ENCODE measurements around the gene RASSF4.

RASSF4 gene

GRCh38 chr10:44976352-44977198 lies 17.0 kb downstream of the RASSF4 start:
- Histone ChIP-seq H3K9me3 (ENCODE audit: control insufficient read depth, insufficient read depth, low read length) (no peaks in the 10 kb centered on the region), H3K4me1 (ENCODE audit: insufficient read depth, low read length) (peaks cover 41% of the 10 kb centered on the region), H3K36me3 (ENCODE audit: insufficient read depth, low read length) (no peaks in the 10 kb centered on the region; the same call in 1 of the 2 replicates), H3K9ac (ENCODE audit: low read depth, low read length) (no peak overlapping the region)

- Histone ChIP-seq H3K4me1 (ENCODE audit: insufficient read depth, low read length) (peaks cover 41% of the 10 kb centered on the region), H3K36me3 (ENCODE audit: insufficient read depth, low read length) (no peaks in the 10 kb centered on the region; the same call in 1 of the 2 replicates), H3K9me3 (ENCODE audit: control insufficient read depth, insufficient read depth, low read length) (no peaks in the 10 kb centered on the region), H3K9ac (ENCODE audit: low read depth, low read length) (no peak overlapping the region)
These were observed 17.9 kb downstream of the RASSF4 start for GRCh38 chr10:44977287-44978212.

DNA sequence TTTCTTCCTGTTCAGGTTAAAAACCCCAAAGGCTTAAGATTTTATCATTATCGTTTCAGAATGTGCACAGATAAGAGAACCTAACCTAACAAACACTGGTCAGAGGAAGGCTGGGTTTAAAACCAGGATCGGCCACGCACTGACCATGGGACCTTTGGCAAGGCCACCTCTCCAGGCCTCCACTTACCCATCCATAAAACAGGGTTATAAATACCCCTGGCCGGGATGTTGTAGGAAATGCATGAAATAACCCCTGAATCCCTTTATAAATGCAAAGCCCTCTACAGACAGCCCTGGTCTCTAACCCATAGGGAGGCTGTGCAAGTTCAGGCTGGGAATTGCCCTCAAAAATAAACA lies 18.6 kb downstream of the RASSF4 start:
- no peaks in the 10 kb centered on the region for H3K9me3 ChIP-seq (ENCODE audit: control insufficient read depth, insufficient read depth, low read length)

DNA sequence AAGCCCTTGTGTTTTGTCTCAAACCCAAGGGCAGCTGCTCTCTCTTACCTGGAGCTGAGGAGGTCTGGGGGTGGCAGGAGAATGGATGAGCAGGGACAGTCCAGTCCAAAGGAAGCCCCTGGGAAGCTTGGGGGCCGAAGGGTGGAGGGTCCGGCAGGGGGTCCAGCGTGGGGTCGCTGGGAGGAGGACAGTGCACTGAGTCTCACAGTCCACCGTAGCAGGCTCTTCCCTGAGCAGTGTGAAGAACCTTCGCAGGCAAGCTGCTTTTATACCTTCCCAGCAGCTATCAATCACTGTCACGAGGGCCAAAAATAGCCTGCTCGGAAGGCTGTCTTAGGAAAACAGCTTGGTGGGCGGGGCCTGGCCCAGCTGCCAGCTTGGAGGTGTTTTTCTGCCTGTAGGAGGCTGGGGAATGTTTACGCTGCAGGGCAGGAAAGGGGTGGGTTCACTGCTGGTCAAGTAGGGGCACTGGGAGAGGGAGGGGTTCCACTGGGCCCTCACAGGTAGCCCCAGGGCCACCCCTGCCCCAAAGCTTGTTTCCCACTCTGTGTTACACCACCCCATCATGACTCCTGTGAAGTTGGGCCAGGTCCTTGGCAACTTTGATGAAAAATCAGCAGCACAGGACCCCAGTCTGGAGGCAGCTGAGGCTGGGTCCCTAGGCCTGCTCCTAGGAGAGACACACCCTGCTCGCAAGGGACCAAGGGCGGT lies 19.1 kb downstream of the RASSF4 start, which contains the start of gene DEPP1:
Gene DEPP1 (minus strand): TSS at position 240 of the 711 bp plus-strand sequence. CDS start 779 bp downstream, outside the sequence.
- Histone ChIP-seq H3K9me3 (ENCODE audit: control insufficient read depth, insufficient read depth, low read length) (no peaks in the 10 kb centered on the region), H3K36me3 (ENCODE audit: insufficient read depth, low read length) (no peaks in the 10 kb centered on the region; the same call in 1 of the 2 replicates), H3K4me1 (ENCODE audit: insufficient read depth, low read length) (peaks cover 33% of the 10 kb centered on the region), H3K9ac (ENCODE audit: low read depth, low read length) (no peak within 1 kb of the TSS)

More for the DNA sequence above, 18.6 kb downstream of the RASSF4 start:
- Histone ChIP-seq H3K36me3 (ENCODE audit: insufficient read depth, low read length) (no peaks in the 10 kb centered on the region; the same call in 1 of the 2 replicates), H3K4me1 (ENCODE audit: insufficient read depth, low read length) (peaks cover 38% of the 10 kb centered on the region), H3K9ac (ENCODE audit: low read depth, low read length) (no peak overlapping the region)

DNA sequence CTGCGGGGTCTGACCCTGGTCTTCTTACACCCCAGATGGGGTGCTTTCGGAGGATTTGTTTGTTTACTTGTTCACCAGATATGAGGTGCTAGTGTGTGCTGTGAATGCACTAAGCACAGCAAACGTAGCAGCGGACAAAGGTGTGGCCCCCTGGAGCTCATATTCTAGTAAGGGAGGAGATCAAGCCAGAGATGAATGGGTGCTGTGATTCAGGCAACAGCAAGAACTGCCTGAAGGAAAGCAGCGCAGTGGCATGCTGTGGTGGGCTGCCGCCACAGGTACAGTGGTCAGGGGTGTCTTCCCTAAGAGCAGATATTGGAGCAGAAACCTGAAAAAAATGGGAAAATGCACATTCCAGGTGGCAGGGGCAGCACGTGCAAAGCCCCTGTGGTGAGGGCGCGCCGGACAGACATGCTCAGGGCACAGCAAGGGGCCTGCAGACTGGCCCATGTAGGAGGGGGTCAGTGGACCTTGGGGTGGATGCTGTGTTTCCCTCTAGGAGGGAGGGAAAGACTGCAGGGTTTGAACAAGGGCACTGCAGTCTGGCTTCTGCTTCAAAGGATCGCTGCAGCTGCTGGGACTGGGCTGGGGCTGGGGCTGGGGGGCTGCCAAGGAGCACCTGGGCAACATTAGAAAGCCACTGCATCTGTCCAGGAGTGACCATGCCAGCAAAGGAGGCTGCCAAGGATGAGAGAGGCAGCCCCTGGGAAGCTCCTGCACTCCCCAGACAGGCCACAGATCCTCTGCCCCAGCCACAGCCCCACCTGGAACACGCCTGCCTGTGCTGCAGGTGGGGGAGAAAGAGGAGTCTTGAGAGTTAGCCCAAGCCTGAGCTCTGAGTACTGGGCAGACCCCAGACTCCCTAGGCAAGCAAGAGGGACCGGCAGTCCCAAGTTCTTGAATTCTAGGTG lies 19.9 kb downstream of the RASSF4 start:
- no peak overlapping the region for H3K9ac ChIP-seq (ENCODE audit: low read depth, low read length)
- H3K9me3 ChIP-seq (ENCODE audit: control insufficient read depth, insufficient read depth, low read length), result no peaks in the 10 kb centered on the region
- no peaks in the 10 kb centered on the region; the same call in 1 of the 2 replicates for H3K36me3 ChIP-seq (ENCODE audit: insufficient read depth, low read length)
- peaks cover 30% of the 10 kb centered on the region for H3K4me1 ChIP-seq (ENCODE audit: insufficient read depth, low read length)

DNA sequence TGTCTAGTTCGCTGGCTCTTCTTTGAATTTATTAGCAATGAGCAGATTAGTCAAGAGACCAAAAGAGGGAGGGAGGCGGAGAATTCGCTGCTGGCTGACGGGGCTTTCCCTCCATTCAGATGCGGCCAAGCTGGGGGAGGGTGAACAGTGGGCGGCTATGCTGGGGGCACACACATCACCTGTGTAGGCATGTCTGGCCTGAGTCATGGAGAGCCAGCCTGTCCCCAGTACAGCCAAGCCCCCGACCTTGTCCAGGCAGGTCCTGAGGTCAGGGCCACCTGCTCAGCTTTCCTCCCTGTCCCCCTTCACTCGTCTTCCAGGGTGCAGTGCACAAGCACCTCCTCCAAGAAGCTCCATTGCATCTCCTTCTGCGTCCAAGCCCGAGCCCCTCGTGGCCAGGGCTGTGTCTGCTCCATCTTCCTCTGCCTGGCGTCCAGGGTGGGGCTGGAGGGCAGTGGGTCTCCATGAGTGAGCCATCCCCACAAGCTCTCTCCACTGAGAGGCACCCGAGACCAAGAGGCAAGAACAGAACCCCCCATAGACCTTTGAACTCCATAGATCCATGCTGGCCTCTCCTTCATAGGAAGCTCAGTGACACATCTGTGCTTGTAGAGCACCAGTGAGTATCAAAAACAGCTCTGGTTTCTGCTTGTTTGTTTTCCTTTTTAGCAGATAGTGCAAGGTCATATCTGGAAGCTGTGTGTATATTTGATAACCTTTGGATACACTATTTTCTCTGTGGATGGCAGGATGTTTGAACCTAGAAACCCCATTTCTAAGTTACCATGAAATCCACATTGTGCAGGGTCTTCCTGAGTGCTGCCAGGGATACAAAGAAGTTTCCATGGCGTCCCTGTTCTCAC lies 20.9 kb downstream of the RASSF4 start:
- Histone ChIP-seq H3K9ac (ENCODE audit: low read depth, low read length) (no peak overlapping the region), H3K9me3 (ENCODE audit: control insufficient read depth, insufficient read depth, low read length) (no peaks in the 10 kb centered on the region), H3K36me3 (ENCODE audit: insufficient read depth, low read length) (no peaks in the 10 kb centered on the region; the same call in 1 of the 2 replicates), H3K4me1 (ENCODE audit: insufficient read depth, low read length) (peaks cover 37% of the 10 kb centered on the region)

DNA sequence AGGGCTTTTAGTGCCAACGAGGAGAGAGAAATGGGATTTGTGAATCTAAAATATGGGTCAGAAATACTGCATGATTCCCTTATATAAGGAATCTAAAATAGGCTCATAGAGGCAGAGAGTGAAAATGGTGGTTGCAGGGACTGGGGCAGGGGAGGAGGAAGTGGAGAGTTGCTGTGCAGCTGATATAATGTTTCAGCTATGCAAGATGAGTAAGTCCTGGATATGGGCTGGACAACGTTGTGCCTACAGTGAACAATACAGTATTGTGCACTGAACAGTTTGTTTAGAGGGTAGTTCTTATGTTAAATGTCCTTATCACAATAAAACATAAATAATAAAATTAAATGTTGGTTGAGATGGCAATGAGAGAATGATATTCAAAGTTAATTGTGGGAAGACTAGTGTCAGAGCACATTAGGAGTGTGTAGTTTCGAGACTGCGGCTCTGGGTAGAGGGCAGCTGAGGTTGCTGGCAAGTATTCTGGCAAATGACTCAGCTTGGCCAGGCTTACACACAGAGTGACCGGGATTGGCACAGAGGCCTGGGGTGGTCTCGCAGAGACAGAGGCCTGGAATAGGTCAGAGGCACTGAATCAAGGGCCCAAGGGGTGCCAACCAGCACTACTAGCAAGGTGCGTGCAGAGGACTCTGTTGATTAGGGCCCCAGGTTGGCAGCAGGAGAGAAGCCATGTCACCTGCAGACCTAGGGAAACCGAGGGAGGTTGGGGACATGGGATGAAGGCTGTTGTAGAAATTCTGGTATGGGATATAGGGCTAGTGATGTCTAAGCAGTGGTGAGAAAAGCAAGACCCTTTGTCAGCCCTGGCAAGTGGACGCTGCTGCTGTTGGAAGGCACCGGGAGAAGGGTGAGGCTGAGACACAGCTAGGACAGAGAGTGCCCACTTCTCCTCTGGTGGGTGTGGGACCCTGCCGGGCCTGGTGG lies 21.8 kb downstream of the RASSF4 start:
- no peaks in the 10 kb centered on the region; the same call in 1 of the 2 replicates for H3K36me3 ChIP-seq (ENCODE audit: insufficient read depth, low read length)
- no peaks in the 10 kb centered on the region for H3K9me3 ChIP-seq (ENCODE audit: control insufficient read depth, insufficient read depth, low read length)
- H3K4me1 ChIP-seq (ENCODE audit: insufficient read depth, low read length), result peaks cover 46% of the 10 kb centered on the region
- H3K9ac ChIP-seq (ENCODE audit: low read depth, low read length), result no peak overlapping the region

- Histone ChIP-seq H3K36me3 (ENCODE audit: insufficient read depth, low read length) (no peaks in the 10 kb centered on the region; the same call in 1 of the 2 replicates), H3K9ac (ENCODE audit: low read depth, low read length) (no peak overlapping the region), H3K4me1 (ENCODE audit: insufficient read depth, low read length) (peaks cover 50% of the 10 kb centered on the region)
These were observed 22.5 kb downstream of the RASSF4 start for GRCh38 chr10:44982114-44982460.

DNA sequence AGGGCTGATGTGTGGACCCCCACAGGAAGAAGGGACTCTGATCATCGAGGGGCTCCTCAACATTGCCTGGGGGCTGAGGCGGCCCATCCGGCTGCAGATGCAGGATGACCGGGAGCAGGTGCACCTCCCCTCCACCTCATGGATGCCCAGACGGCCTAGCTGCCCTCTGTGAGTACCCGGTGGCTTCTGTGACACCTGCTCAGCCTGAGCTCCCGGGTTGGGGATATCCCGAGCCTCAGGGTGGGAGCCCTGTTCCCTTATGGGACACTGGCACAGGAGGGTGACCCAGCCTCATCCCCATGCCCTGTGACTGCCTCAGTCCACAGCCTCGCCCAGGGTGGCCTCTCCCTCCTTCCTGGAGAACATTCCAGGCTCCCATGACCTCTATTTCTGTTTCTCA lies 22.9 kb downstream of the RASSF4 start:
- Histone ChIP-seq H3K36me3 (ENCODE audit: insufficient read depth, low read length) (no peaks in the 10 kb centered on the region; the same call in 1 of the 2 replicates), H3K9ac (ENCODE audit: low read depth, low read length) (no peak overlapping the region), H3K4me1 (ENCODE audit: insufficient read depth, low read length) (peaks cover 50% of the 10 kb centered on the region), H3K9me3 (ENCODE audit: control insufficient read depth, insufficient read depth, low read length) (no peaks in the 10 kb centered on the region)

More at GRCh38 chr10:44982114-44982460, 22.5 kb downstream of the RASSF4 start:
- H3K9me3 ChIP-seq (ENCODE audit: control insufficient read depth, insufficient read depth, low read length), result no peaks in the 10 kb centered on the region

- Histone ChIP-seq H3K4me1 (ENCODE audit: insufficient read depth, low read length) (peaks cover 50% of the 10 kb centered on the region), H3K36me3 (ENCODE audit: insufficient read depth, low read length) (no peaks in the 10 kb centered on the region), H3K9me3 (ENCODE audit: control insufficient read depth, insufficient read depth, low read length) (no peaks in the 10 kb centered on the region), H3K9ac (ENCODE audit: low read depth, low read length) (no peak overlapping the region)
These were observed 23.7 kb downstream of the RASSF4 start for GRCh38 chr10:44983066-44983894.

- peaks cover 46% of the 10 kb centered on the region for H3K4me1 ChIP-seq (ENCODE audit: insufficient read depth, low read length)
- H3K9me3 ChIP-seq (ENCODE audit: control insufficient read depth, insufficient read depth, low read length), result no peaks in the 10 kb centered on the region
- H3K9ac ChIP-seq (ENCODE audit: low read depth, low read length), result no peak overlapping the region
- H3K36me3 ChIP-seq (ENCODE audit: insufficient read depth, low read length), result no peaks in the 10 kb centered on the region
These were observed 24.3 kb downstream of the RASSF4 start for GRCh38 chr10:44983895-44984278.

All from ES-I3 (cell line).